H1 (cell line): Measurements from ENCODE around the gene FGF3. TPM values are rescaled to one million over a fixed set of nuclear protein-coding genes. Genes with fewer than 3 reads are reported as not detected.

Source experiments
- CTCF ChIA-PET: fragments of 300-600 bp; sonication (Branson Sonifier 250); formaldehyde crosslinking; loops from one replicate; lab custom pipeline; 2021; ENCODE audit not compliant: partially characterized antibody; lab: Charles Lee
- POLR2A ChIA-PET: fragments of 300-600 bp; sonication (Branson Sonifier 250); formaldehyde crosslinking; loops from one replicate; lab custom pipeline; 2021; ENCODE audit warnings: inconsistent platforms; ENCODE audit not compliant: partially characterized antibody; lab: Charles Lee
- DNase-seq, 2 experiments: peaks; one replicate each; pipeline versions ENCODE4 v3.0.0 to v3.0.0-alpha.2; 2010 to 2022; ENCODE audit warnings: low spot score in 2 of 2, low read depth in 1 of 2, mixed read lengths in 1 of 2
- FAIRE-seq: peaks from 2 replicates; lab custom pipeline; 2011; peaks lifted over from hg19 to GRCh38; lab: Jason Lieb, UNC
- H2AFZ ChIP-seq: 2 replicates; pipeline ENCODE4 v1.8.1; 2012; ENCODE audit warnings: low read length, inconsistent platforms
- H2AK5ac ChIP-seq: 2 replicates; pipeline ENCODE4 v1.6.1; 2013; ENCODE audit warnings: low read depth, low read length
- H2BK120ac ChIP-seq: replicated peaks from 2 replicates; pipeline ENCODE3; 2013; ENCODE audit warnings: low read depth, low read length, inconsistent platforms
- H2BK12ac ChIP-seq: 2 replicates; pipeline ENCODE4 v1.6.1; 2013; ENCODE audit warnings: low read depth, low read length
- H2BK15ac ChIP-seq: 2 replicates; pipeline ENCODE4 v1.6.1; 2013; ENCODE audit warnings: low read length
- H2BK20ac ChIP-seq: 2 replicates; pipeline ENCODE4 v1.6.1; 2013; ENCODE audit warnings: low read length
- H2BK5ac ChIP-seq: 2 replicates; pipeline ENCODE4 v1.6.1; 2013; ENCODE audit warnings: low read depth, low read length
- H3K14ac ChIP-seq: 2 replicates; pipeline ENCODE4 v1.6.1; 2013; ENCODE audit warnings: inconsistent platforms; ENCODE audit not compliant: insufficient read length
- H3K18ac ChIP-seq: 2 replicates; pipeline ENCODE4 v1.6.1; 2013; ENCODE audit warnings: low read length; ENCODE audit errors: extremely low read depth
- H3K23ac ChIP-seq: 2 replicates; pipeline ENCODE4 v1.6.1; 2013; ENCODE audit warnings: inconsistent platforms; ENCODE audit not compliant: insufficient read length
- H3K23me2 ChIP-seq: 2 replicates; pipeline ENCODE4 v1.6.1; 2013; ENCODE audit warnings: low read depth, low read length
- H3K27ac ChIP-seq: 2 replicates; pipeline ENCODE4 v1.6.1; 2011; ENCODE audit warnings: low read depth, low read length, inconsistent platforms
- H3K27me3 ChIP-seq, 4 experiments: replicated peaks in 1 of 4; 1 replicate in 1 of 4; 2 replicates in 3 of 4; pipeline versions ENCODE4 v1.6.1 to v1.8.1; 2011 to 2013; ENCODE audit warnings: low read length in 3 of 4, mild to moderate bottlenecking in 3 of 4, inconsistent platforms in 2 of 4, mixed read lengths in 2 of 4, moderate library complexity in 1 of 4; ENCODE audit not compliant: control insufficient read depth in 3 of 4, insufficient read depth in 3 of 4; ENCODE audit errors: extremely low read depth in 1 of 4
- H3K36me3 ChIP-seq, 4 experiments: 2 replicates each; pipeline versions ENCODE4 v1.6.1 to v1.8.1; 2011 to 2013; ENCODE audit warnings: mild to moderate bottlenecking in 4 of 4, low read length in 3 of 4, moderate library complexity in 2 of 4, control low read depth in 1 of 4, inconsistent platforms in 1 of 4; ENCODE audit not compliant: insufficient read depth in 4 of 4, control insufficient read depth in 2 of 4
- H3K4ac ChIP-seq: replicated peaks from 2 replicates; pipeline ENCODE3; 2013; ENCODE audit warnings: low read length, low read depth, mixed read lengths, inconsistent platforms; ENCODE audit not compliant: insufficient read length
- H3K4me1 ChIP-seq, 4 experiments: replicated peaks in 1 of 4; 1 replicate in 1 of 4; 2 replicates in 3 of 4; pipeline versions ENCODE4 v1.6.1 to v1.8.1; 2011 to 2013; ENCODE audit warnings: low read length in 3 of 4, inconsistent platforms in 2 of 4, mixed read lengths in 1 of 4; ENCODE audit not compliant: insufficient read depth in 4 of 4, control insufficient read depth in 3 of 4
- H3K4me2 ChIP-seq, 2 experiments: 2 replicates each; pipeline versions ENCODE4 v1.6.1 to v1.8.1; 2011 to 2013; ENCODE audit warnings: low read depth in 2 of 2, low read length in 2 of 2, control low read depth in 1 of 2, inconsistent platforms in 1 of 2, mild to moderate bottlenecking in 1 of 2; ENCODE audit not compliant: insufficient read depth in 1 of 2
- H3K4me3 ChIP-seq, 4 experiments: fragments of 200-600, 300-600 bp in 1 of 4; sonication (generic), shearing (Covaris generic), sonication (Bioruptor Twin) in 1 of 4; 2 replicates each; pipeline versions ENCODE4 v1.5.1 to v1.8.1; 2011 to 2016; ENCODE audit warnings: low read length in 4 of 4, low read depth in 3 of 4, control low read depth in 2 of 4, inconsistent platforms in 2 of 4, mild to moderate bottlenecking in 2 of 4, mixed read lengths in 1 of 4, moderate library complexity in 1 of 4; ENCODE audit not compliant: insufficient read depth in 2 of 4; ENCODE audit errors: extremely low read depth in 1 of 4
- H3K56ac ChIP-seq: replicated peaks from 2 replicates; pipeline ENCODE3; 2013; ENCODE audit warnings: low read depth, mild to moderate bottlenecking, mixed read lengths, low read length, inconsistent platforms; ENCODE audit not compliant: insufficient read length
- H3K79me1 ChIP-seq: 2 replicates; pipeline ENCODE4 v1.6.1; 2013; ENCODE audit warnings: low read depth, low read length, control low read depth
- H3K79me2 ChIP-seq, 2 experiments: 2 replicates each; pipeline versions ENCODE4 v1.6.1 to v1.8.1; 2012 to 2013; ENCODE audit warnings: low read length in 2 of 2, mild to moderate bottlenecking in 2 of 2, inconsistent platforms in 1 of 2; ENCODE audit not compliant: insufficient read depth in 2 of 2, control insufficient read depth in 1 of 2
- H3K9ac ChIP-seq, 4 experiments: replicated peaks in 1 of 4; 1 replicate in 1 of 4; 2 replicates in 3 of 4; pipeline versions ENCODE4 v1.6.1 to v1.8.1; 2011 to 2013; ENCODE audit warnings: low read depth in 3 of 4, low read length in 3 of 4, control low read depth in 2 of 4, mild to moderate bottlenecking in 2 of 4, moderate library complexity in 2 of 4, inconsistent platforms in 1 of 4; ENCODE audit errors: extremely low read depth in 1 of 4
- H3K9me3 ChIP-seq, 2 experiments: 2 replicates each; pipeline versions ENCODE4 v1.6.1 to v1.8.1; 2012 to 2013; ENCODE audit warnings: mild to moderate bottlenecking in 2 of 2, moderate library complexity in 2 of 2, control low read depth in 1 of 2, inconsistent platforms in 1 of 2, low read depth in 1 of 2, low read length in 1 of 2, mixed read lengths in 1 of 2; ENCODE audit not compliant: insufficient read depth in 2 of 2
- H4K20me1 ChIP-seq, 2 experiments: replicated peaks in 1 of 2; 2 replicates each; pipeline versions ENCODE3 to v1.8.1; 2011 to 2013; ENCODE audit warnings: inconsistent platforms in 2 of 2, low read length in 2 of 2, mild to moderate bottlenecking in 1 of 2; ENCODE audit not compliant: insufficient read depth in 2 of 2, control insufficient read depth in 1 of 2
- H4K5ac ChIP-seq: 2 replicates; pipeline ENCODE4 v1.6.1; 2013; ENCODE audit warnings: low read length, low read depth, mixed read lengths, inconsistent platforms; ENCODE audit not compliant: insufficient read length
- H4K8ac ChIP-seq: 2 replicates; pipeline ENCODE4 v1.8.0; 2013; ENCODE audit warnings: mild to moderate bottlenecking, moderate library complexity, low read length, inconsistent platforms; ENCODE audit not compliant: insufficient read depth; ENCODE audit errors: extremely low read depth
- H4K91ac ChIP-seq: replicated peaks from 2 replicates; pipeline ENCODE3; 2013; ENCODE audit warnings: low read length, mixed read lengths, inconsistent platforms; ENCODE audit not compliant: insufficient read length
- CBX5 ChIP-seq: fragments of 300-800, 300-1000 bp; sonication (generic); IDR thresholded peaks from 2 replicates; pipeline ENCODE4 v1.7.1; 2016; ENCODE audit warnings: antibody characterized with exemption, low read length, low read depth
- CBX8 ChIP-seq: fragments of 300-800, 300-1000 bp; sonication (generic); IDR thresholded peaks from 2 replicates; pipeline ENCODE4 v1.7.1; 2016; ENCODE audit warnings: low read depth, low read length, borderline replicate concordance
- CREB1 ChIP-seq: IDR thresholded peaks from 2 replicates; pipeline ENCODE4 v1.6.1; 2012; ENCODE audit warnings: inconsistent platforms
- CTBP2 ChIP-seq: IDR thresholded peaks from 2 replicates; pipeline ENCODE4 v1.7.0; 2011; ENCODE audit warnings: borderline replicate concordance, mild to moderate bottlenecking, moderate library complexity, mixed read lengths, low read length; ENCODE audit not compliant: insufficient read depth, insufficient read length
- EGR1 ChIP-seq: IDR thresholded peaks from 2 replicates; pipeline ENCODE4 v1.6.1; 2011; ENCODE audit warnings: low read depth, low read length, borderline replicate concordance
- NANOG ChIP-seq: IDR thresholded peaks from 2 replicates; pipeline ENCODE4 v1.6.1; 2011; ENCODE audit warnings: low read length, low read depth, mild to moderate bottlenecking, inconsistent platforms; ENCODE audit not compliant: insufficient read depth, poor library complexity, severe bottlenecking
- NRF1 ChIP-seq: IDR thresholded peaks from 2 replicates; pipeline ENCODE4 v1.6.1; 2011; ENCODE audit warnings: mild to moderate bottlenecking, low read depth, low read length, improper control_type of control experiment
- PHF8 ChIP-seq: fragments of 200-600 bp; sonication (generic); conservative IDR thresholded peaks from 2 replicates; pipeline ENCODE4 v1.7.1; 2012; ENCODE audit warnings: low read depth, mild to moderate bottlenecking, inconsistent platforms, low read length, moderate library complexity
- POLR2A ChIP-seq, 2 experiments: IDR thresholded peaks; 1 replicate in 1 of 2; 2 replicates in 1 of 2; pipeline ENCODE4 v1.6.1; 2011; ENCODE audit warnings: low read depth in 2 of 2, low read length in 2 of 2, mild to moderate bottlenecking in 2 of 2; ENCODE audit errors: control extremely low read depth in 1 of 2
- POU5F1 ChIP-seq: IDR thresholded peaks from 2 replicates; pipeline ENCODE4 v1.6.1; 2011; ENCODE audit warnings: low read depth, mild to moderate bottlenecking, low read length, moderate library complexity
- SAP30 ChIP-seq: fragments of 300-600 bp; sonication (generic); IDR thresholded peaks from 2 replicates; pipeline ENCODE4 v1.7.1; 2012; ENCODE audit warnings: low read length, moderate library complexity, mild to moderate bottlenecking, inconsistent platforms; ENCODE audit not compliant: insufficient read depth, insufficient replicate concordance
- WGBS, 2 experiments: shearing (Covaris generic) in 1 of 2; methylation state at CpG; one replicate each; pipeline versions ENCODE4 v1.1.6 to v1.1.7; 2013 to 2015; ENCODE audit warnings: low lambda C conversion rate in 2 of 2, mixed read lengths in 2 of 2, inconsistent platforms in 1 of 2, low coverage in 1 of 2, missing lambda C conversion rate in 1 of 2; ENCODE audit not compliant: insufficient replicate concordance in 2 of 2, insufficient coverage in 1 of 2, insufficient read length in 1 of 2; ENCODE audit errors: extremely low coverage in 1 of 2, missing lambda C conversion rate in 1 of 2; 5-methylcytosine and 5-hydroxymethylcytosine counted together
- polyA plus RNA-seq, 7 experiments: library from polyadenylated mRNA; depleted of rRNA in 3 of 7; stranded (reverse) in 5 of 7; unstranded in 2 of 7; fragments of >200 nt in 5 of 7; fragments of 200-250 nt in 2 of 7; gene quantifications; 1 replicate in 5 of 7; 2 replicates in 1 of 7; 4 replicates in 1 of 7; pipeline versions ENCODE4 v1.2.1 to v1.2.3, GENCODE V29; 2011 to 2013; ENCODE audit warnings: missing spikeins in 2 of 7, mixed read lengths in 2 of 7
- total RNA-seq: library from RNA; stranded (reverse); fragmentation: NEBNext Ultra II Directional; extraction: Animal tissue kit (Norgen Biotek cat#: 25700); gene quantifications from 2 replicates; pipeline ENCODE4 v1.2.1, GENCODE V29; 2021
- TF ChIP-seq, protein P1 (sequence below), 3 experiments: IDR thresholded peaks; 1 replicate in 2 of 3; 2 replicates in 1 of 3; pipeline versions ENCODE4 v1.5.1 to v1.6.1; 2011; ENCODE audit warnings: low read length in 3 of 3, mild to moderate bottlenecking in 3 of 3, inconsistent platforms in 2 of 3, low read depth in 1 of 3, moderate library complexity in 1 of 3; ENCODE audit not compliant: insufficient read depth in 1 of 3; ENCODE audit errors: control extremely low read depth in 1 of 3

FGF3 gene
- total and polyA plus RNA-seq, 2 of the 8 experiments (the other 6 are each of a cell fraction or from before 2014, with no cell fraction given) = not detected

DNA sequence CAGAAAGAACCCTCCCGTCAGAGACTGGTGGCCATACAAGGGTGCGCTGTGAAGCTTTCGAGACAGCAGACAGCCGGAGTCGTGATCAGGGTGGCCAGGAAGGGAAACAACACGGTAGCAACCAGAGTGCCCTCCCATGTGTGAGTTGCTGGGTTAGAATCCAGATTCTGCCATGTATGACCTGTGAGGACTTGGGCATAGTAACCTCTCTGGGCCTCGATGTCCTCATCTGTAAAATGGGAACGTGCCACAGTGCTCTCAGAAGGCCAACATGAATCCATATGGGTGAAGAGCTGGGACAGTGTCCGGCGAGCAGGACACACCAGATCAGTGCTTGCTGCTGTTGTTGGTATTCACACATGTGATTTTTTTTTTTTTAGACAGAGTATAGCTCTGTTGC, 7.6 kb upstream of the FGF3 start:
- FAIRE-seq (no peak), DNase-seq (no peak)
- H3K23me2 ChIP-seq = no peaks in the 10 kb centered on the region
- H3K4ac ChIP-seq = no peak overlapping the region
- ChIA-PET CTCF (interaction anchor here (1.4 to 1.7 kb wide), 3 partner anchors 46 to 61 kb away, joined by 3 to 4 read pairs (median 3); no protein-coding TSS in a partner anchor), POLR2A (no interaction called here)
- H3K4me1 ChIP-seq = peaks cover 0 to 6% (median 0%) of the 10 kb centered on the region in 4 experiments; a peak in 4 of 7 replicates
- no peak overlapping the region for H3K4me2 ChIP-seq
- no peak overlapping the region for H3K56ac ChIP-seq
- 85% methylated on average over 10 of the region's 10 CpGs; no CpG with 5 or more reads in 1 of the 2 experiments for WGBS, 2 experiments
- peak overlapping the region; percentile 25 for H4K91ac ChIP-seq
- H2BK15ac ChIP-seq = no peak overlapping the region
- H2AFZ ChIP-seq = no peak overlapping the region
- H3K23ac ChIP-seq = no peak overlapping the region
- H2BK20ac ChIP-seq = no peak overlapping the region
- no peak overlapping the region for H2BK12ac ChIP-seq
- H2BK120ac ChIP-seq = no peak overlapping the region
- no peak overlapping the region for H2AK5ac ChIP-seq
- no peaks in the 10 kb centered on the region for H3K79me2 ChIP-seq
- no peak overlapping the region for H2BK5ac ChIP-seq
- H3K79me1 ChIP-seq = no peaks in the 10 kb centered on the region
- H3K27ac ChIP-seq = no peak overlapping the region
- H3K9ac ChIP-seq = no peak overlapping the region
- H3K9me3 ChIP-seq = no peaks in the 10 kb centered on the region
- H3K27me3 ChIP-seq = peaks cover 0 to 14% (median 5%) of the 10 kb centered on the region in 4 experiments; a peak in 6 of 7 replicates
- no peak overlapping the region for H4K5ac ChIP-seq
- H3K18ac ChIP-seq = no peak overlapping the region
- no peak overlapping the region for H4K8ac ChIP-seq
- H3K36me3 ChIP-seq = no peaks in the 10 kb centered on the region
- no peak overlapping the region for H3K14ac ChIP-seq
- H3K4me3 ChIP-seq = no peak overlapping the region
- no peaks in the 10 kb centered on the region for H4K20me1 ChIP-seq
- no peak for TF ChIP-seq EGR1
- TF ChIP-seq NRF1 = no peak
- no peak for TF ChIP-seq SAP30
- TF ChIP-seq CREB1 = no peak
- TF ChIP-seq, protein P1, sequence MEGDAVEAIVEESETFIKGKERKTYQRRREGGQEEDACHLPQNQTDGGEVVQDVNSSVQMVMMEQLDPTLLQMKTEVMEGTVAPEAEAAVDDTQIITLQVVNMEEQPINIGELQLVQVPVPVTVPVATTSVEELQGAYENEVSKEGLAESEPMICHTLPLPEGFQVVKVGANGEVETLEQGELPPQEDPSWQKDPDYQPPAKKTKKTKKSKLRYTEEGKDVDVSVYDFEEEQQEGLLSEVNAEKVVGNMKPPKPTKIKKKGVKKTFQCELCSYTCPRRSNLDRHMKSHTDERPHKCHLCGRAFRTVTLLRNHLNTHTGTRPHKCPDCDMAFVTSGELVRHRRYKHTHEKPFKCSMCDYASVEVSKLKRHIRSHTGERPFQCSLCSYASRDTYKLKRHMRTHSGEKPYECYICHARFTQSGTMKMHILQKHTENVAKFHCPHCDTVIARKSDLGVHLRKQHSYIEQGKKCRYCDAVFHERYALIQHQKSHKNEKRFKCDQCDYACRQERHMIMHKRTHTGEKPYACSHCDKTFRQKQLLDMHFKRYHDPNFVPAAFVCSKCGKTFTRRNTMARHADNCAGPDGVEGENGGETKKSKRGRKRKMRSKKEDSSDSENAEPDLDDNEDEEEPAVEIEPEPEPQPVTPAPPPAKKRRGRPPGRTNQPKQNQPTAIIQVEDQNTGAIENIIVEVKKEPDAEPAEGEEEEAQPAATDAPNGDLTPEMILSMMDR (IDR thresholded peaks at IDR 0.05; ENCODE audit: control extremely low read depth in 1 of 3, insufficient read depth in 1 of 3, low read depth in 1 of 3, low read length in 3 of 3) = no peak
- no peak for TF ChIP-seq POU5F1
- no peak for TF ChIP-seq NANOG
- no peak for TF ChIP-seq CBX5
- no peak for TF ChIP-seq CBX8
- no peak for TF ChIP-seq PHF8
- no peak for TF ChIP-seq CTBP2
- TF ChIP-seq POLR2A (IDR thresholded peaks at IDR 0.05; ENCODE audit: control extremely low read depth in 1 of 2, low read depth in 2 of 2, low read length in 2 of 2) = no peak
